Activated CD4-positive, alpha-beta T cell treated with anti-CD3 and anti-CD28 coated beads, Interleukin-2, Interleukin-4, amounts not matched to agents 100 ng/mL and 50 ng/mL, durations not matched to agents 16 hours and 8 hours (primary cell): Measurements from ENCODE around the gene NCOA7.
"Not testable (repeated sequence)": the region's sequence is repeated elsewhere in the genome, so short reads cannot be mapped to it uniquely, and the experiment has no call there.

ENCODE experiments used
- DNase-seq: peaks from one replicate; pipeline ENCODE4 v3.0.0-alpha.2; 2020; ENCODE audit warnings: low spot score

NCOA7 gene

GRCh38 chr6:125871365-125871764 is 80.6 kb downstream of the NCOA7 start:
- DNase-seq = no peak

DNA sequence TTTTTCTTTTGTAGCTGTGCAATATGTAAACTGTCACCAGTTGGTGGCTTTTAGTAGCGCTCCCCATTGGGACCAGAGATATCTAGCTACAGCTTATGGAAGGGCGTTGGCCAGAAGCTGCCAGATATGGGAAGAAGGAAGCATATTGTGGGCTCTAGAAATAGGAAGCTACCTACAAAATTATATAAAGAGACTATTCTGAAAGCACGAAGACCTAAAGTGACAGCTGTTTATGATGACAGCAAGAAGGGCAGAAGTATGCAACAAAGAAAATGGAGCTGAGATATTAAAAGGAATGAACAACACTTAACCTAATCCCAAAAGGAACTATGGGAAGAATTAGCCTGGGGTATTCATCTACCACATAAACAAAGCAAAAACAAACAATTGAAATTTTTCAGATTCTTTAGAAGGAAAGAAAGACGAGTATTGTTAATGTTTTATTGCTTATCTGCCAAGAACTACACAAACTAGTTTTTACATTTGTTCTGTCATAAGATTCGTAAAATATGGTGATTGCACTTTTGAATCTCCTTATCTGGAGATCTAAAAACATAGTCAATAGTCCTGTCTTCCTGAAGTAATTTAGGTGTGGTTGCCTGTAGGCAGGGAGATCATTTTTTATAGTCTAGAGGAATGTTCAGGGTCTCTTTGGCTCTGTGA is 81.6 kb downstream of the NCOA7 start:
- no peak for DNase-seq

GRCh38 chr6:125882243-125882642 is 91.5 kb downstream of the NCOA7 start:
- DNase-seq = no peak

DNA sequence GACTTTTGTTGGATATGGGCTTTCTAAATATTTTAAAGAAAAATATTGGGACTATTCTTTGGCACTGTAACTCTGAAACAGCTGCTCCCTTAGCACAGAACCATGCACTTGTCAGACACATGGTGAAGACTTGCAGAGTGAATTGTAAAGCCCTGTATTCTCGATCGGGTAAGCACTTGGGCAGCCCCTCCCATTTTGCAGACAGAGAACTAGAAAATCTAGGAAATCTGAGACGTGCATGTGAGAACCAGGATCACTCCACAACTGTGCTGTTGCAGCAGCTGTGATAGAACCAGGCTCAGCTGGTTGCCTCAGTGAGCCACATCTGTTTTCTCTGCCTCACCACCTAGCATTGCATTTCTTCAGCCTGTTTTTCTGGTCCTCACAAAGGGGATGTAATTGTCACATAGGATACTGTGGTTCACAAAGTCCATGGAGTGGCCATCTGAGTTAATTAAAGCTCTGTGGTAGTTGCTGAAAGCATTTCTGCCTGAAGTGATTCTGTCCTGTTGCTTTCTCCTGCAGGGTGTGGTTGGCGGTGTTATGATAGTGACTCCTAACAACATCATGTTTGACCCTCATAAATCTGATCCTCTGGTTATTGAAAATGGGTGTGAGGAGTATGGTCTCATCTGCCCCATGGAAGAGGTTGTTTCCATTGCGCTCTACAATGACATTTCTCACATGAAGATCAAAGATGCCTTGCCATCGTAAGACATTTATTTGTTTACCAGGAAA is 94.0 kb downstream of the NCOA7 start:
- DNase-seq = no peak

DNA sequence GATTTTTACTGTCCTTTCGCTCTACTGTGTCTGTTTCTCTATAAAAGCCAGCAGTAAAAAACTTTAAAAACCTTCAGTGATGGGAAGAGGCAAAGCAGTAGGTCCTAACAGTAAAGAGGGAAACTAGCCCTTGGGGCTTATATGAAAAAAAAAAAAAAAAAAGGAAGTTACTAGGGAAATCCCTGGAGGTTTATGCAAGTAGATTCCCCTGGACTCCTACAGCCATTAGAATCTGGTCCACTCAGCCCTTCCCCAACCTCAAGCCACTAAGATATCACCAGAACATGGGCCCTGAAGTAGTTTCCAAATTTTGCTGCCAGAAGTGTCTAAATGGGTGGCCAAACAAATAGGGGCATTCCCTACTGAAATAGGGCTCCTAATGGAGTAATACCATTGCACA is 95.3 kb downstream of the NCOA7 start:
- no peak for DNase-seq

- DNase-seq = no peak
Measured at GRCh38 chr6:125886914-125887313, 96.2 kb downstream of the NCOA7 start.

GRCh38 chr6:125887372-125887771 is 96.6 kb downstream of the NCOA7 start:
- DNase-seq = no peak

- DNase-seq = peak; percentile 28
Measured at GRCh38 chr6:125888989-125889656, 98.4 kb downstream of the NCOA7 start.

GRCh38 chr6:125899726-125900182 is 109.0 kb downstream of the NCOA7 start:
- no peak for DNase-seq

DNA sequence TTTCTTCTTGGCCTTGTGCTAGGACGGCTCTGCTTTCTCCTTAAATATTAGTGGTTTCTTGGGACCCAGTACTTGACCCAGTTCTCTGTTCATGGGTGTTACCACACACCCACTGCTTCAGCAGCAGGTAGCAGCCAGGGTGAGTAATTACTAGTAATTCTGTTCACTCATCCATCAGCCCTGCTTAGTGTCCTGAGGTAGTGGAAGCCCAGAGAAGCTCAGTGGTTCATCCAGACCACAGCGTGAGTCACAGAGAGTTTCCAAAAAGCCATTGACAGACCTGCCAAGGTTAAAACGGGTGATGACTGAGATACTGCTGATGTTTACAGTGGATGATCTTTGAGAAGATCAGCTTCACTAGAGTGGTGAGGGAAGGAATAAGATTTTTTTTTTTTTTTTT is 114.1 kb downstream of the NCOA7 start:
- DNase-seq = peak; percentile 86

DNA sequence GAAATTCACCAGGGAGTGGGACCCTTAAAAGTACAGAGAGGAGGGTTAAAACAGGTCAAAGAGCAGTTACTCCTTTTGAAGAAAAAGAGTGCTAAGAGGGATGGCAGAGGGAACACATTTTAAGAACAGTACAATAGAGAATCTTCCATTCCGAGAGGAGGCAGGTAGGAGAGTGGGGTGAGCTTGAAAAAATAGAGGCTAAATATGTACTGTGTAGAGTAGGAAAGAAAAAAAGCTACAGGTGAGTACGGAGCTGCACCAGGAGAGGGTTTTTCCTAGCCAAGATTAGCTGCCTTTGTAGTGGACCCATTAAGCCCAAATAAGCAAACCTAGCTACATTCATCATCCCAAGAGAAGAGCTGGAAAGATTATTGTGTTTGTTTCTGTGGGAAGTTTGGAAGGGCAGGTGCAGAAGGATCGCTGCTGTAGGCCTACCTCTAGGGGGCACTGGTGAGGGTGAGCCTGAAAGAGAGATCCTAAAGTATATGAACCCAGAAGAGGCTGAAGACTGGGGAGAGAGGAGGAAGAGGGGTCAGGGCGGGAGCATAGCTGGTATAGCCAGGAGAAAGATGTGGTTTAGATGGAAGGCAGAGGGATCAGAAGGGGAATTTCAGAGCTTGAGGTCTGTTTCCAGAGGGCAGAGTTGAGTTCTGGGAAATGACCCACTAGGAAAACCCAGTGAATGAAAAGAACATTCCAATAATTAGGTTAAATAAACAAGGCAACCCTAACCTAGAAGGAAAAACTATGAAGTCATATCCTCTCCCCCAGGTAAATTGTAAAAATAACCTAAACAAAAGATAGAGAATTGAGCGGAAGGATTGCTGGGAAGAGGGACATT is 115.6 kb downstream of the NCOA7 start:
- peak; percentile 38 for DNase-seq

- peak; percentile 78 for DNase-seq
Measured at GRCh38 chr6:125910527-125910926, 119.8 kb downstream of the NCOA7 start.

DNA sequence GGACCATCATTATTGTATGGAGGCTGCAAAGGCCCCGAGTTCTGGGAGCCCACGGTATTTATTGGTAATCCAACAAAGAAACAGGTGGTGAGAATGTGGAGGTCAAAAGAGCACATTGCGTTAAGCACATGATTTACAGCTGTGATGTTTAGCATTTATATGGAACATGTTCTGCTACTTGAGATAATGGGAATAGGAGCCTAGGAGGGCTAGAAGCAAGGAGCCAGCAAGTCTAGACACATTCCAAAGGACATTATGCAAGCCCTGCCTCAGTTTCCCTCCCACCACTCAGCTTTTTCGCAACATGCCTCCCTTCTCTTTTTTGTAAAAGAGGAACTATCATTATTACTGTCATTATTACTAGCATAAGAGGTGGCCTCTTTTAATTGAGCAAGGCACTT is 120.3 kb downstream of the NCOA7 start:
- not testable (repeated sequence) for DNase-seq

GRCh38 chr6:125912430-125912829 is 121.7 kb downstream of the NCOA7 start:
- not testable (repeated sequence) for DNase-seq

DNA sequence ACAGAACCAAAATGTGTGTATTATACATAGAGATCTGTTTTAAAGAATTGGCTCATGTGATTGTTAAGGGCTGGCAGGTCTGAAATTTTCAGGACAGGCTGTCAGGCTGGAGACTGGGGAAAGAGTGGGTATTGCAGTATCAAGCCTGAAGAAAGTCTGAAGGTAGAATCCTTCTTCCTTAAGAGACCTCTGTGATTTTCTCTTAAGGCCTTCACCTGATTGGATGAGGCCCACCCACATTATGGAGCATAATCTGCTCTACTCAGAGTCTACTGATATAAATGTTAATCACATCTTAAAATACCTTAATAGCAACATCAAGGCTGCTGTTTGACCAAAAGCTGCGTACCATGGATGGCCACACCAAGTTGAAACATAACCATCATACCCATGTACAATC is 122.4 kb downstream of the NCOA7 start:
- no peak for DNase-seq

DNA sequence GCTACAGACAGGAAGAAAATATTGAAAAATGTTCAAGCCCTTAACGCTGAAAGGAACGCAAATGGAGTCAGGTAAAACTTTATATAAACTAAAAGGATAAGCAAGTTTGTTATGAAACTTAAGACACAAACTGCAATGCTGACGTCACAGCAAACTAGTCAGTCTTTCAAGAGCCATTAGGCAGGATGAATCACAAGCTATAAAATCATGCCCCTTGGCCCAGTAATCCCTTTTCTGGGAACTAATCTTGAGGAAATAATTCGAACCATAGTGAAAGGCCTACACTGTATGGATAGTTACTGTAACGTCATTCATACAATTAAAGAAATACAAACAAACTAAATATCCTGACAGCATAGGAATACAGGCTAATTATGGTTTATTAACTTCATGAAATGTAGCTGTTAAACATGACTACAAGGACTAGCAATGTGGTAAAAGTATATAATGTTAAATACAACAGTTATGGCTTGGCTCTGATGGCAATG is 123.1 kb downstream of the NCOA7 start:
- no peak for DNase-seq

- no peak for DNase-seq
Measured at GRCh38 chr6:125918230-125918629, 127.5 kb downstream of the NCOA7 start.

GRCh38 chr6:125918681-125919566 is 128.2 kb downstream of the NCOA7 start:
- peak; percentile 89 for DNase-seq

- no peak for DNase-seq
Measured at GRCh38 chr6:125919618-125920017, 128.9 kb downstream of the NCOA7 start.

GRCh38 chr6:125922322-125922860 is 131.6 kb downstream of the NCOA7 start:
- DNase-seq = no peak
